Smooth muscle cell (in vitro differentiated cells): ENCODE measurements around the gene PEG3. TPM values are rescaled to one million over a fixed set of nuclear protein-coding genes. Genes with fewer than 3 reads are reported as not detected.

Experiments used
- DNase-seq: peaks from one replicate; lab custom pipeline; 2025; ENCODE audit not compliant: unreplicated experiment; lab: John Stamatoyannopoulos, UW
- H2AFZ ChIP-seq: fragments of 200-600 bp; sonication (generic); 2 replicates; pipeline ENCODE4 v1.6.0; 2016; ENCODE audit warnings: antibody characterized with exemption, low read depth, mild to moderate bottlenecking
- H3F3A ChIP-seq: fragments of 200-600 bp; sonication (generic); 2 replicates; pipeline ENCODE4 v1.6.0; 2017; ENCODE audit warnings: antibody characterized with exemption, low read depth
- H3K27ac ChIP-seq: fragments of 200-600 bp; sonication (generic); 2 replicates; pipeline ENCODE4 v1.5.1; 2016; ENCODE audit warnings: low read depth, mild to moderate bottlenecking
- H3K27me3 ChIP-seq: fragments of 200-600 bp; sonication (generic); 2 replicates; pipeline ENCODE4 v1.6.1; 2016; ENCODE audit warnings: low read depth, mild to moderate bottlenecking
- H3K36me3 ChIP-seq: fragments of 200-600 bp; sonication (generic); 2 replicates; pipeline ENCODE4 v1.5.1; 2016; ENCODE audit warnings: low read depth
- H3K4me1 ChIP-seq: fragments of 200-600 bp; sonication (generic); 2 replicates; pipeline ENCODE4 v1.5.1; 2016; ENCODE audit warnings: low read depth
- H3K4me2 ChIP-seq: fragments of 200-600 bp; sonication (generic); 2 replicates; pipeline ENCODE4 v1.6.0; 2016; ENCODE audit warnings: mild to moderate bottlenecking
- H3K4me3 ChIP-seq: fragments of 200-600 bp; sonication (generic); 2 replicates; pipeline ENCODE4 v1.5.1; 2016; ENCODE audit warnings: mild to moderate bottlenecking
- H3K79me2 ChIP-seq: fragments of 200-600 bp; sonication (generic); 2 replicates; pipeline ENCODE4 v1.6.0; 2016; ENCODE audit warnings: low read depth, mild to moderate bottlenecking
- H3K9ac ChIP-seq: fragments of 200-600 bp; sonication (generic); 2 replicates; pipeline ENCODE4 v1.6.0; 2016; ENCODE audit warnings: low read depth
- H3K9me3 ChIP-seq: fragments of 200-600 bp; sonication (generic); replicated peaks from 2 replicates; pipeline ENCODE4 v1.5.1; 2016; ENCODE audit warnings: low read depth
- H4K20me1 ChIP-seq: fragments of 200-600 bp; sonication (generic); 2 replicates; pipeline ENCODE4 v1.6.0; 2016; ENCODE audit warnings: low read depth
- WGBS: methylation state at CpG from one replicate; pipeline ENCODE4 v1.1.7; 2016; ENCODE audit warnings: low lambda C conversion rate; 5-methylcytosine and 5-hydroxymethylcytosine counted together
- polyA plus RNA-seq: library from polyadenylated mRNA; unstranded; fragments of >200 nt; fragmentation: Nextera tagmentation; extraction: Ambion mirVana; gene quantifications from 2 replicates; pipeline ENCODE4 v1.2.1, GENCODE V29; 2016
- total RNA-seq: library from RNA; depleted of rRNA; stranded (reverse); fragments of >200 nt; gene quantifications from 2 replicates; pipeline ENCODE4 v1.2.3, GENCODE V29; 2014
- TF ChIP-seq, protein P1 (sequence below): fragments of 200-600 bp; sonication (generic); IDR thresholded peaks from 2 replicates; pipeline ENCODE4 v1.5.1; 2017; ENCODE audit warnings: borderline replicate concordance, mild to moderate bottlenecking, antibody characterized with exemption; ENCODE audit not compliant: insufficient read depth, poor library complexity, severe bottlenecking

PEG3 gene
- total and polyA plus RNA-seq, 2 experiments from 2014 or later, result 0.54 TPM; not detected in 1

DNA sequence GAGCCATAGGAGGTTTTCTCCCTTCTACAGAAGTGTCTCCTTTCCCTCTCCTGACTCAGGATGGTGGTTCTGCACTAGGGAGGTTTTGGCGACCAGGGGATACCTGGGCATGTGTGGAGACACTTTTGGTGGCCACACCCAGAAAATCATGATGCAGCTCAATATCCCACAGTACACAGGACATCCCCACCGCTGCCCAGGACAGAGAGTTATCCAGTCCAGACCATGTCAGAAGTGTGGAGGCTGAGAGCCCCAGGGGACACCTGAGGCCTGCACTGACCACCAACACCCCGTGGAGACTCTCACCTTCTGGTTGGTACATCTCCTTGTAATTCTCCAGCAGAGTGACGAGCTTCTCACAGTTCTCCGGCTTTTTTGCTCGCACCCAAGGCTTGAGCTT lies 16.6 kb downstream of the PEG3 start:
- no peak for DNase-seq
- H4K20me1 ChIP-seq, result no peaks in the 10 kb centered on the region
- no peaks in the 10 kb centered on the region for H3K27me3 ChIP-seq
- H3K4me1 ChIP-seq, result no peaks in the 10 kb centered on the region
- H3K36me3 ChIP-seq, result no peaks in the 10 kb centered on the region
- H3K9me3 ChIP-seq, result peaks cover 8% of the 10 kb centered on the region
- 75% methylated on average over 6 of the region's 6 CpGs for WGBS
- H3K79me2 ChIP-seq, result no peaks in the 10 kb centered on the region
- no peak overlapping the region for H3K9ac ChIP-seq
- TF ChIP-seq, protein P1, sequence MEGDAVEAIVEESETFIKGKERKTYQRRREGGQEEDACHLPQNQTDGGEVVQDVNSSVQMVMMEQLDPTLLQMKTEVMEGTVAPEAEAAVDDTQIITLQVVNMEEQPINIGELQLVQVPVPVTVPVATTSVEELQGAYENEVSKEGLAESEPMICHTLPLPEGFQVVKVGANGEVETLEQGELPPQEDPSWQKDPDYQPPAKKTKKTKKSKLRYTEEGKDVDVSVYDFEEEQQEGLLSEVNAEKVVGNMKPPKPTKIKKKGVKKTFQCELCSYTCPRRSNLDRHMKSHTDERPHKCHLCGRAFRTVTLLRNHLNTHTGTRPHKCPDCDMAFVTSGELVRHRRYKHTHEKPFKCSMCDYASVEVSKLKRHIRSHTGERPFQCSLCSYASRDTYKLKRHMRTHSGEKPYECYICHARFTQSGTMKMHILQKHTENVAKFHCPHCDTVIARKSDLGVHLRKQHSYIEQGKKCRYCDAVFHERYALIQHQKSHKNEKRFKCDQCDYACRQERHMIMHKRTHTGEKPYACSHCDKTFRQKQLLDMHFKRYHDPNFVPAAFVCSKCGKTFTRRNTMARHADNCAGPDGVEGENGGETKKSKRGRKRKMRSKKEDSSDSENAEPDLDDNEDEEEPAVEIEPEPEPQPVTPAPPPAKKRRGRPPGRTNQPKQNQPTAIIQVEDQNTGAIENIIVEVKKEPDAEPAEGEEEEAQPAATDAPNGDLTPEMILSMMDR, result no peak
- H3K4me3 ChIP-seq, result no peak overlapping the region
- no peak overlapping the region for H3K4me2 ChIP-seq
- H2AFZ ChIP-seq, result no peak overlapping the region
- no peak overlapping the region for H3K27ac ChIP-seq
- no peaks in the 10 kb centered on the region for H3F3A ChIP-seq

DNA sequence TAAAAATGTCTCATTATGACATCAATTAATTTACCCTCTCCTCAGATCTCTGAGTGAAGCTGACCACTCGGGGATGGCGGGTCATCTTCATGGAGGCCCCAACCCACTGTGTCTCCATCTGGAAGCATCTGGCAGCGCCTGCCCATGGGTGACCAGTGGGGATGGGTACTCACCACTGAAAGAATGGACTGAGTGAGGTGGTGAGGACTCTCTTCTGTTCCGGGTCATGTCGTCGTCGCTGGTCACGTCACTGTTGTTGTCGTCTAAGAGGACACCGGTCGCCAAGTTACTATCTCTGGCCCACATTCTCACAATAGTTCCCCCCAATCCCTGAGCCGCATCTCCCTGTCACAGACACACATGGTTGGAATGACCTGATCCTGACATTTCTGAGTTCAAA lies 17.1 kb downstream of the PEG3 start:
- 82% methylated on average over 12 of the region's 12 CpGs for WGBS
- no peak for DNase-seq
- no peaks in the 10 kb centered on the region for H3F3A ChIP-seq

DNA sequence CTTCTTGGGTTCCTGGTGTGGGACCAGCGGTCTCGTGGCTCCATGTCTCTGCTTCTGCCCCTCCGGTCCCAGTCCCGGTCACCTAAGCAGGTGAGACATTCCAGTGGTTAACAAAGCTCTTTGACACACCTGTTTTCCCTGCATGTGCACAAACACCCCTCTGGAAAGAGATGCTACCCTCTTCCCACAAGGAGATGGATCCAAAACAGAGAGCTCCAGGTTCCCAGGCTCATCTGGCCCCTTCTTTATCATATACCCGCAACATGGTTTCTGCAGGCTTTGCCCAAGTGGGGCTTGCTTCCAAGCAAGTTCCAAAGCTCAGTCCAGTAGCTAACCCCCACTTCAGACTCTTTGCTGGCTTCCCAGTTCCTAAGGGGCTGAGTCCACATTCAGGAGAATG lies 17.8 kb downstream of the PEG3 start:
- TF ChIP-seq, protein P1, result no peak
- Histone ChIP-seq H3K4me3 (no peak overlapping the region), H3K27ac (no peak overlapping the region), H3K79me2 (no peaks in the 10 kb centered on the region), H3K9me3 (peaks cover 8% of the 10 kb centered on the region), H3K4me1 (no peaks in the 10 kb centered on the region), H3K4me2 (no peak overlapping the region), H3K27me3 (no peaks in the 10 kb centered on the region), H2AFZ (no peak overlapping the region), H4K20me1 (no peaks in the 10 kb centered on the region), H3F3A (no peaks in the 10 kb centered on the region), H3K36me3 (no peaks in the 10 kb centered on the region), H3K9ac (no peak overlapping the region)
- 90% methylated on average over 5 of the region's 5 CpGs for WGBS
- DNase-seq, result no peak

More for the DNA sequence above, 17.1 kb downstream of the PEG3 start:
- Histone ChIP-seq H4K20me1 (no peaks in the 10 kb centered on the region), H3K4me1 (no peaks in the 10 kb centered on the region), H3K4me2 (no peak overlapping the region), H3K9ac (no peak overlapping the region), H3K27ac (no peak overlapping the region), H3K9me3 (peaks cover 8% of the 10 kb centered on the region), H3K36me3 (no peaks in the 10 kb centered on the region), H3K79me2 (no peaks in the 10 kb centered on the region), H3K27me3 (no peaks in the 10 kb centered on the region), H2AFZ (no peak overlapping the region), H3K4me3 (no peak overlapping the region)
- TF ChIP-seq, protein P1, result no peak

DNA sequence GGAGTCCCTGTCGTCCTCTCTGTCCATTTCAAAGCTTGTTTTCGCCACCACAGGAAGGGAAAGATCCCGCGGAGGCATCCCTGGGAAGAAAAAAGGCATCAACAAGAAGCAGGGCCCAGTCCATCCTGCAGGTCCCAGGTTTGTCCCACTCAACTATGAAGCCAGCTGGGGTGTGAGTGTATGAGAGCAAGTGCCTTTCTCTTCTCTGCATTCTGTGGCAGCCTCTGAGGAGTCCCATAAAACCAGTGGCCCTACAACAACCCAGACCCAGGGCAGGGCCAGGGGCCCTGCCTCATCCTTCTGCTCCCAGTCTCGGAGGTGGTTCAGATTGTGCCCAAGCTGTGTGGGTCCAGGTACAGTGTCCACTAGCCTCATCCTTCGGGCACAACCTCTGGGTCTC lies 18.9 kb downstream of the PEG3 start:
- Histone ChIP-seq H3K4me1 (no peaks in the 10 kb centered on the region), H3K27ac (no peak overlapping the region), H3K9ac (no peak overlapping the region), H3K79me2 (no peaks in the 10 kb centered on the region), H4K20me1 (no peaks in the 10 kb centered on the region), H3K4me2 (no peak overlapping the region), H3K27me3 (no peaks in the 10 kb centered on the region), H3K9me3 (peaks cover 8% of the 10 kb centered on the region), H3K4me3 (no peak overlapping the region), H3K36me3 (no peaks in the 10 kb centered on the region), H2AFZ (no peak overlapping the region), H3F3A (no peaks in the 10 kb centered on the region)
- WGBS, result 47% methylated on average over 6 of the region's 6 CpGs
- DNase-seq, result no peak
- TF ChIP-seq, protein P1, result no peak
